SU-DHL-6 (cell line): Measurements from ENCODE around the gene SP110.

Experiments used
- EZH2phosphoT487 ChIP-seq: fragments of 200-600 bp; sonication (generic), shearing (Covaris generic); conservative IDR thresholded peaks from 2 replicates; pipeline ENCODE4 v1.6.1; 2018; ENCODE audit warnings: mild to moderate bottlenecking, antibody characterized with exemption, low read length, moderate library complexity, mixed read lengths
- TF ChIP-seq, protein P1 (sequence below): fragments of 200-600 bp; sonication (generic); IDR thresholded peaks from one replicate; pipeline ENCODE4 v1.5.1; 2017; ENCODE audit warnings: antibody characterized with exemption, mild to moderate bottlenecking, low read length, moderate library complexity; ENCODE audit not compliant: insufficient read depth, poor library complexity, severe bottlenecking

DNA sequence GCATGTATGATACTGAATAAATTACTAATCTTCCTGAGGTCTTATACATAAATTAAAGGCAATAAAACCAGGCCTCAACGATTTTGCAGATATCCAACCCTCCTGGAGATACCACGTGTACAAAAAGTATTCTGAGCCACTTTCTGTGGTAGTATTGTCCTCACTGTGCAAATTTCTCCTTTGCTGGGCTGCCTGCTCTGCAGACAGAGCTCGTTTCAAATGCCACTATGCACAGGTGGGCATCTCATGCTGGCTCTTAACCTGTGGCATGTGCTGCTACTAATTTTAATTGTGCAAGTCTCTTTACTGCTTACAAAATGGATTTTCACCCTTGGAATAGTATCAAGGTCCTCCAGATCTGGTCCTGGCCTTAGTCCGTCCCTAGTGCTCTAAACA lies 84.7 kb downstream of the SP110 start:
- TF ChIP-seq, protein P1, sequence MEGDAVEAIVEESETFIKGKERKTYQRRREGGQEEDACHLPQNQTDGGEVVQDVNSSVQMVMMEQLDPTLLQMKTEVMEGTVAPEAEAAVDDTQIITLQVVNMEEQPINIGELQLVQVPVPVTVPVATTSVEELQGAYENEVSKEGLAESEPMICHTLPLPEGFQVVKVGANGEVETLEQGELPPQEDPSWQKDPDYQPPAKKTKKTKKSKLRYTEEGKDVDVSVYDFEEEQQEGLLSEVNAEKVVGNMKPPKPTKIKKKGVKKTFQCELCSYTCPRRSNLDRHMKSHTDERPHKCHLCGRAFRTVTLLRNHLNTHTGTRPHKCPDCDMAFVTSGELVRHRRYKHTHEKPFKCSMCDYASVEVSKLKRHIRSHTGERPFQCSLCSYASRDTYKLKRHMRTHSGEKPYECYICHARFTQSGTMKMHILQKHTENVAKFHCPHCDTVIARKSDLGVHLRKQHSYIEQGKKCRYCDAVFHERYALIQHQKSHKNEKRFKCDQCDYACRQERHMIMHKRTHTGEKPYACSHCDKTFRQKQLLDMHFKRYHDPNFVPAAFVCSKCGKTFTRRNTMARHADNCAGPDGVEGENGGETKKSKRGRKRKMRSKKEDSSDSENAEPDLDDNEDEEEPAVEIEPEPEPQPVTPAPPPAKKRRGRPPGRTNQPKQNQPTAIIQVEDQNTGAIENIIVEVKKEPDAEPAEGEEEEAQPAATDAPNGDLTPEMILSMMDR = no peak
- TF ChIP-seq EZH2phosphoT487 = no peak
